Progenitor cell of endocrine pancreas (in vitro differentiated cells): Measurements from ENCODE around the gene DNAJC11. TPM values are rescaled to one million over a fixed set of nuclear protein-coding genes. Genes with fewer than 3 reads are reported as not detected.

Experiments
- DNase-seq: peaks from one replicate; pipeline ENCODE4 v3.0.0; 2021; ENCODE audit warnings: low spot score; ENCODE audit not compliant: unreplicated experiment
- H3K27ac Mint-ChIP-seq: 2 replicates; pipeline ENCODE4 v1.8.0; 2021; ENCODE audit warnings: mild to moderate bottlenecking, moderate library complexity, mixed read lengths
- H3K27me3 Mint-ChIP-seq: 2 replicates; pipeline ENCODE4 v1.8.0; 2021; ENCODE audit warnings: mixed read lengths
- H3K36me3 Mint-ChIP-seq: 2 replicates; pipeline ENCODE4 v1.8.0; 2022; ENCODE audit warnings: mixed read lengths; ENCODE audit not compliant: insufficient read depth
- H3K4me1 Mint-ChIP-seq: 2 replicates; pipeline ENCODE4 v1.8.0; 2021; ENCODE audit warnings: low read depth, mixed read lengths
- H3K4me3 Mint-ChIP-seq: 2 replicates; pipeline ENCODE4 v1.8.0; 2021; ENCODE audit warnings: low read depth, mild to moderate bottlenecking, moderate library complexity, mixed read lengths
- H3K9me3 Mint-ChIP-seq: 2 replicates; pipeline ENCODE4 v1.8.0; 2021; ENCODE audit warnings: low read depth, mixed read lengths
- CTCF ChIP-seq: fragments of 200-600 bp; sonication (generic); IDR thresholded peaks from one replicate; pipeline ENCODE4 v1.5.0; 2021; ENCODE audit warnings: antibody characterized with exemption, mild to moderate bottlenecking; ENCODE audit not compliant: unreplicated experiment
- total RNA-seq: library from RNA; stranded (reverse); gene quantifications from 2 replicates; pipeline ENCODE4 v1.2.1, GENCODE V29; 2021

Gene DNAJC11
- total RNA-seq, 1 donor from 2014 or later = 65.8 TPM

DNA sequence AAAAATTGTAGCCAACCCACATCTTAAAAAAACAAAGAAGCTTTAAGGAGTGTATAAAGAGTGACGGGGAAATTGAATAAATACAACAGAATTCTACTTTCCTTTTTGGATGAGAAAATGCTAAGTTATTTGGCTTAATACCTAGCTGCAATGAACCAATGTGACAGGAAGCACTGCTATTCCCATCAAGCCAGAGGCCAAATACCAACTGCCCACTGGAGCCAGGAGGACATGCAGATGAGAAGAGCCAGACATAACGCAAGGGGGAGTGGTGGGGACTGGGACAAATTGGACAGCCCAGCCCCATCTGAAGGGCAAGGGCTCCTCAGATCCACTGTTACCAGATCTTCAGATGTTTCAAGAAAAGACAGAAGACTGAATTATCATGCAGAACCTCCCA lies 25.7 kb downstream of the DNAJC11 start:
- no peak overlapping the region for H3K27ac Mint-ChIP-seq
- peaks cover 21% of the 10 kb centered on the region for H3K36me3 Mint-ChIP-seq
- H3K4me3 Mint-ChIP-seq = no peak overlapping the region
- no peak for DNase-seq
- no peaks in the 10 kb centered on the region for H3K4me1 Mint-ChIP-seq
- H3K27me3 Mint-ChIP-seq = no peaks in the 10 kb centered on the region
- no peak for TF ChIP-seq CTCF
- H3K9me3 Mint-ChIP-seq = no peaks in the 10 kb centered on the region

- no peaks in the 10 kb centered on the region for H3K4me1 Mint-ChIP-seq
- no peaks in the 10 kb centered on the region for H3K27me3 Mint-ChIP-seq
- H3K4me3 Mint-ChIP-seq = no peak overlapping the region
- no peak for TF ChIP-seq CTCF
- DNase-seq = no peak
- no peaks in the 10 kb centered on the region for H3K9me3 Mint-ChIP-seq
- H3K27ac Mint-ChIP-seq = no peak overlapping the region
- peaks cover 19% of the 10 kb centered on the region for H3K36me3 Mint-ChIP-seq
Measured at GRCh38 chr1:6674771-6675170, 26.8 kb downstream of the DNAJC11 start.

DNA sequence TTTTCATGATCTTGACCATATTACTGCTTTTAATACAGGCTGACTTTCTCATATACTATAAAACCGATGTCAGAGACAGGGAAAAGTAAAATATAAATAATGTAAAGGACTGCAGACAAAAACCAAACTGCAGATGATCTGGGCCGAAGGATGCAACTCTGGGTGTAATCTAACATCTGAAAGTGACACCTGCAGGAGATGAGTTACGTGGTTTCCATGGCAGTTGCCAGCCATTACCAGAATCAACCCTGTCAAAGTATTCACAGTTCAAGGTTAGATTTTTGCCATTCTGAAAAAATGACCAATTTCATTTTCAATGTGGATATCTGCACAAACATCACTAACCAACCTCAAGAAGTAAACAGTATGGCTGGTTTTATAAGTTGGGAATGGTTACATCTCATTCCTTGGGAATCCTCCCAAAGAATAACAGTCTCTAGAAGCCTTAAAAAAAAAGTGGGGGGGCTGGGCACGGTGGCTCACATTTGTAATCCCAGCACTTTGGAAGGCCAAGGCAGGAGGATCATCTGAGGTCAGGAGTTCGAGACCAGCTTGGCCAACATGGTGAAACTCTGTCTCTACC lies 27.7 kb downstream of the DNAJC11 start:
- peaks cover 21% of the 10 kb centered on the region for H3K36me3 Mint-ChIP-seq
- DNase-seq = no peak
- no peaks in the 10 kb centered on the region for H3K27me3 Mint-ChIP-seq

DNA sequence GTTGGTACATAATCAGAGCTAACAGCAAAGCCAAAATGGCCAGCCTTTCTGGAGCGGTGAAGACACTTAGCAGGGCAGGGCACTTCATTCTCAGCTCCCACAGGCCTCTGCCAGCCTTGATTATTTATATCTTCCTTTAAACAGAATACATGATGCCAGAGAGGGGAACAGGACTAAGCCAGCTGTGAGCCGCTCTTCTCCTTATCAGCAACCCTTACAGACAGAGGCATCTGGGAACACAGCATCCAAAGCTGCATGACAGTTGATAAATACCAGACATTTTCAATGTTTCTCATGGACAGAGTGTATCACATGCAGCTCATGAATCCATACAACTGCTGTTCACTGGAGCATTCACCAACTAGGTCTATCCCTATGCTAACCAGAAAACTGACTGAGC lies 29.1 kb downstream of the DNAJC11 start:
- Mint-ChIP-seq H3K36me3 (peaks cover 16% of the 10 kb centered on the region), H3K27me3 (no peaks in the 10 kb centered on the region), H3K9me3 (no peaks in the 10 kb centered on the region), H3K27ac (no peak overlapping the region), H3K4me3 (no peak overlapping the region), H3K4me1 (no peaks in the 10 kb centered on the region)
- TF ChIP-seq CTCF = no peak
- DNase-seq = no peak

More for the DNA sequence above, 27.7 kb downstream of the DNAJC11 start:
- Mint-ChIP-seq H3K4me1 (no peaks in the 10 kb centered on the region), H3K27ac (no peak overlapping the region), H3K4me3 (no peak overlapping the region), H3K9me3 (no peaks in the 10 kb centered on the region)
- TF ChIP-seq CTCF = no peak

- DNase-seq = no peak
- no peak overlapping the region for H3K4me3 Mint-ChIP-seq
Measured at GRCh38 chr1:6668503-6668902, 33.1 kb downstream of the DNAJC11 start.

More at GRCh38 chr1:6668503-6668902, 33.1 kb downstream of the DNAJC11 start:
- Mint-ChIP-seq H3K27ac (no peak overlapping the region), H3K9me3 (no peaks in the 10 kb centered on the region), H3K36me3 (peaks cover 15% of the 10 kb centered on the region), H3K27me3 (no peaks in the 10 kb centered on the region), H3K4me1 (no peaks in the 10 kb centered on the region)
- no peak for TF ChIP-seq CTCF
